NCI-H1092 treated with DMSO at 0.1 percent for 48 hours (cell line): ENCODE data around the gene RND1.

ENCODE experiments used
- DNase-seq: peaks from one replicate; lab custom pipeline; 2025; lab: John Stamatoyannopoulos, UW

The RND1 gene

DNA sequence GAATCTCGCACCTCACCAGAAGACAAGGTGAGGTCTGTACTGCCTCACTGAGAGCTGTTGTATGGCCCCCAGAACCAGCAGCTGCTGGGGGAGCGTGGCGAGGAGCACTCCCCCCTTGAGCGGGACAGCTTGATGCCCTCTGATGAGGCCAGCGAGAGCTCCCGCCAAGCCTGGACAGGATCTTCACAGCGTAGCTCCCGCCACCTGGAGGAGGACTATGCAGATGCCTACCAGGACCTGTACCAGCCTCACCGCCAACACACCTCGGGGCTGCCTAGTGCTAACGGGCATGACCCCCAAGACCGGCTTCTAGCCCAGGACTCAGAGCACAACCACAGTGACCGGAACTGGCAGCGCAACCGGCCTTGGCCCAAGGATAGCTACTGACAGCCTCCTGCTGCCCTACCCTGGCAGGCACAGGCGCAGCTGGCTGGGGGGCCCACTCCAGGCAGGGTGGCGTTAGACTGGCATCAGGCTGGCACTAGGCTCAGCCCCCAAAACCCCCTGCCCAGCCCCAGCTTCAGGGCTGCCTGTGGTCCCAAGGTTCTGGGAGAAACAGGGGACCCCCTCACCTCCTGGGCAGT, 38.1 kb downstream of the RND1 start:
- DNase-seq, result no peak

DNA sequence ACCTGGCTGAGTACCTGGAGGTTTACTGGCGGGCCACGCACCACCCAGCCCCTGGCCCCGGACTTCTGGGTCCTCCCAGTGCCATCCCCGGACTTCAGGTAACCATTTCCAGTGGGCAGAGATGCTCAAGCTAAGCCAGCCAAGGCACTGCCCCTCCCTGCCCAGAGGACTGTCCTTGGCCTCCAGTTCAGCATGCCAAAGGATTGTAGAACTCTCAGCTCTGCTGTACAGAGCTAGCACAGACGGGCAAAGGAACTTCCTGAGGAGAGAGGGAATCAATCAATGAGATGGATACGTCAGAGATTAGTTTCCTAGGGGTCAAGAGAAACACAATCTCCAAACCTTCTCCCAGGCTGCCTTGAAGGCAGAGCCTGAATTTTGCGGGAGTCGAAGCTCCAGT, 38.6 kb downstream of the RND1 start:
- DNase-seq, result no peak

DNA sequence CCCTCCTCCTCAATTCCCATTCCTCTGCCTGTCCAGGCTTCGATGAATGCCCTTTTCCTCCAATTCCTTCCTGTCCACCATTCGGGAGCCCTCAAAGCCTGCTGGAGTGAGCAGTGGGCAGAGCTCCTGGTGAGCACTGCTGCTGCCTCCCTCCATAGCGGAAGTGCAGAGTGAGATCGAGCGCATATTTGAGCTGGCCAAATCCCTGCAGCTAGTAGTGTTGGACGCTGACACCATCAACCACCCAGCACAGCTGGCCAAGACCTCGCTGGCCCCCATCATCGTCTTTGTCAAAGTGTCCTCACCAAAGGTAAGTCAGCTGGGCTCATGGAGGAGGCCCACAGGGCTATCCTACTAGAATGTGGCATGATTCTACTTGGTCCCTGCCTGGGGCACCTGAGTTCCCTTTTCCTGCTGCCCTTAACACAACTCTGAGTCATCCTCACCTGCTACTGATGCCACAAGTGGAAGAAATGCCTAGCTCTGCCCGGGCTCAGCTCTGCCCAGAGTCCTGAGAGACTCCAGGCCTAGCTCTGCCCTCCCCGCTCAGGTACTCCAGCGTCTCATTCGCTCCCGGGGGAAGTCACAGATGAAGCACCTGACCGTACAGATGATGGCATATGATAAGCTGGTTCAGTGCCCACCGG, 39.3 kb downstream of the RND1 start:
- no peak for DNase-seq

DNA sequence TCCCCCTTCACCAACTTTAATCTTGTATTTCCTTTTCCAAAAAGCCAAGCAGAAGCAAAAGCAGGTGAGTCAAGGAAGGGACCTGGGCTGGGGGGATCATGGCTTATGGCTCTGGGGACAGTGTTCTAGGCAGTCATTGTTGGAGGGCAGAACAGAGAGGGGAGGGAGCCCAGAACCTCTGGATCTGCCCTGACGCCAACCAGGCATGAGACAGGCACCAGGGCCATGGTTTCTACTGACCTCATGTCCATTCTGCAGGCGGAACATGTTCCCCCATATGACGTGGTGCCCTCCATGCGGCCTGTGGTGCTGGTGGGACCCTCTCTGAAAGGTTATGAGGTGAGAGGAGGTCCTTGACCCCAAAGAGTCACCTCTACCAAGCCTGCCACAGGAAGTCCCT, 40.8 kb downstream of the RND1 start:
- no peak for DNase-seq

DNA sequence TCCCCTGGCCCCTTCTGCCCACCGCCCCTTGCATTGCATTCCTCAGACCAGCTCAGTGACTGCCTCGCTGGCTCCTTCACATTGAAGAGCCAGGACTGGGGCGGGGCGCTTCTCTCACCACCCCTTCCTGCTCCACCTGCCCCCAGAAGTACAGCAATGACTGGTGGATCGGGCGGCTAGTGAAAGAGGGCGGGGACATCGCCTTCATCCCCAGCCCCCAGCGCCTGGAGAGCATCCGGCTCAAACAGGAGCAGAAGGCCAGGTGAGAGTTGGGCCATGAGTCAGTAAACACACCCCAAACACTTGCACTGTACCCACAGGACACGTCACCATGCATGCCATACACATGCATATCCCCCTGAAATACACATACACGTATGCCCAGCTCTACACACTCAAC, 41.6 kb downstream of the RND1 start:
- no peak for DNase-seq

GRCh38 chr12:48823281-48823680, 42.4 kb downstream of the RND1 start:
- DNase-seq, result no peak

DNA sequence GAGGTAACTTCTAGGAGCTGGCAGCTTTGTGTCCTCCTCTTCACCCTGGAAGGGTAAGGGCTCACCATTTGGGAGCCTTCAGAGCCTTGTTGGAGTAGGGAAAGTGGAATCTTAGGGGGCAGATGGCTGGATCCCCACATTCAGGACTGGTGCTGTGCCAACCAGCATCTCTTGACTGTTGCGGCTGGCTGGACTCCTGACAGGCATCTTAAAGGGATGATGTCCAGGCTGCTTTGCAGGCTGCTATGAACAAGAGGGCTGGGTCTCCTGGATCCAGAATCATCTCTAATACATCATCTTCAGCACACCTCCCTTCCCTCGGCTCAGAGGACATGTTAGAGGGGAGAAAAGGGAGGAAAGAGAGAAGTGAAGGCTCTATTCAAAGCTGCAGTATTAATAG, 43.0 kb downstream of the RND1 start:
- DNase-seq, result no peak

- no peak for DNase-seq
These were observed 43.5 kb downstream of the RND1 start for GRCh38 chr12:48822139-48822538.

- DNase-seq, result no peak
These were observed 45.5 kb downstream of the RND1 start for GRCh38 chr12:48819986-48820725.

DNA sequence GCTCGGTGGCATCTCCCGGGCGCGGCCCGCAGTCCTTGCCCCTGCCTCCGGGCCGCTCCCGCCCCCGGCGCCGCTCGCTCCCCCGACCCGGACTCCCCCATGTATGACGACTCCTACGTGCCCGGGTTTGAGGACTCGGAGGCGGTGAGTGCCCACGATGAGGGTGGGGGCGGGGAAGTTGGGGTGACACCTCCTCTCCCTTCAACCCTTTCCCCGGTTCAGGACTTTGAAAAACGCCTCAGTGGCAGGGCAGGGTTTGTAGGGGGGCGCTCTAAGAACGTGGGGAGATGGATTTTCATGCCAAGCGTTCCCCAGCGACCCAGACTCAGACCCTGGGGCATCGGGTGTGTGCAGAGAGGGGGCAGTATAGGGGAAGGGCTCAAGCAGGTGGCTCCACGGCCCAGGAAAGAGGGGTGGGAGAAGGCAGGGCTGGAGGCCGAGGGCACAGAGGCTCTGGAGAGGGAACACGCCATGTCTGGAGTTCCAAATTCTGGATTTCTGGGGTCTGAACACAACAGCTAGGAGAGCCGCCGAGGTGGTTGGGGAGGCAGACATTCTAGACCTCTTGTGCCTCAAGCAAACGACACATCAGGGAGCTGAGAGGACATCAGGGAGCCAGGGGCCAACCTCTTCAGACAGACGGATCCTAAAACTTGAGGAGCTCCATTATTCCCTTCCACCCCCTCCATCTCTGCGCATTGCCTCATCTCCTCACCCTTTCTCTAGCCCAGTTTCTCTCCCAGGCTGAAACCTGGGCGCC, 46.7 kb downstream of the RND1 start:
- no peak for DNase-seq

DNA sequence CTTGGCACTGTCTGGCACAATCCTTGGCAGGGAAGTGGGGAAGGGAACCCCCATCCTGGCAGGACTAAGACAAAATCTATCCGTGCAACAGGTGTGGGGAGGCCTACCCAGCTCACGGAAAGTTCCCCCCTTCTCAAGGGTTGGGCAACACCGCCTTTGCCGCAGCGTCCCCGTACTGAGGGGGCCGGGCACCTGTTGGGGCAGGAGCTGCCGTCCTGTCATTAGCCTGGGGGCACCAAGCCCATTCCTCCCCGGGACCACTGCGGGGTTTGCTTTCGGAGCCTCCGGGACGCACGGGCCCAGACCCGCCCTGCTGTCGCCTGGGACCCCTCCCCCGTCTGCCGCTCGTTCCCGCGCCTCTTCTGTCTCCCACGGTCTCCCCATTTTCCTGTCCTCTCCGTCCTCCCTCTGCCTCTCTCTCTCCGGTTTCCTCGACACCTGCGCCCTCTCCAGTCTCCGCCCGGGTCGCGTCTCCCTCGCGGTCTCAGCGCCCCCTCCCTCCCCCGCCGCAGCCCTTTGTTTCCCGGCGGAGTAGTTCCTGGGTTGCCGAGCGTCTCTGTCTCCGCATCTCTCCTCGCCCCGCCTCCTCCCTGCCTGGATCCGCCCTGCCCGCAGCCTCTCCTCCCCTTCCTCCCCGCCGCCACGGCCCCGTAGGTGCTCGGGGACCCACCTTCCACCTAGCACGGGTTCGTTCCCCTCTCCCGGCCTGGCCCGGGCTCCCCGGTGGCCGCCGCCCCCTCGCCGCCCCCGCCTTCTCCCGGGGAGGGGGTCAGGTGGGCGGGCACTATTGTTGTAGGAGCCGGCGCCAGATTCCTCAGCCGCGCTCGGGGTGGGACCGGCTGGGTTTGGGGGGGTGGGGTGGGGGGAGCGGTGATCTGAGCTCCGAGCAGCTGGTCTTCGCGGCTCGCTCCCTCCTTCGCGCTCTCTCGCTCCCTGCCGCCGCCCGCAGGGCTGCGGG, 47.5 kb downstream of the RND1 start, which contains the start of gene CACNB3:
Gene CACNB3, plus strand, starts transcription at position 624 of the 958 bp plus-strand sequence. CDS start 434 bp downstream, outside the sequence.
- DNase-seq, result peak; percentile 53

DNA sequence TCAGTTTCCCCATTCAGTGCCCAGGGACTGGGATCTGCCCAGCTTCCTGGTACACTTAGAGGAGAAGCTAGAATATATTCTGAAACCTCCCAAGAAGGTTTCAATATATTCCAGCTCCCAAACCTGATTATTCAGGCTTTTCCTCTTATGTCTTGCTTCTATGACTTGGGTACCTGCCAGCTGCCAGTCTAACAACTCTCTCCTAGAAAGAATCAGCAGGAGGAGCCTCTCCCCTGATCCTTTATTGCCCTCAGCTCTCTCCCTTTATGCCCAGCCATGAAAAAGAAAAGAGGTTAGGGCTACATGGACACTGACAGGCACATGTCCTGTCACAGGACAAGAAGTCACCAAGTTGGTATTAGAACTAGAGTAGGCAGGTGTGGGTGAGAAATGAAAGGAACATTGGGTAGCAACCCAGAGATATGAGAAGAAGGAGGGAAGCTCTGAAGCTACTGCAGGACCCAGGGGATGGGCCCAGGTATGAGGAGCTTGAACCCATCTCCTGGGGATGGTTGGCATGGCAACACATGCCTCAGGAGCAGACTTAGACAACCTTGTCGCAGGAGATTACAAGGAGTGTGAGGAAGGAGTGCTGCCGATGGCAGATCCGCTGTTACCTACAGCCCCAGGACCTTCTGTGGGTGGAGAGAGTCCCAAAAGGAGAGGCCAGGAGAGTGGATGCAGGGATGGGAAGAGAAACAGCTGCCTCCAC, 49.4 kb downstream of the RND1 start:
- DNase-seq, result no peak

- DNase-seq, result peak; percentile 70
These were observed 50.3 kb downstream of the RND1 start for GRCh38 chr12:48815126-48816110.

DNA sequence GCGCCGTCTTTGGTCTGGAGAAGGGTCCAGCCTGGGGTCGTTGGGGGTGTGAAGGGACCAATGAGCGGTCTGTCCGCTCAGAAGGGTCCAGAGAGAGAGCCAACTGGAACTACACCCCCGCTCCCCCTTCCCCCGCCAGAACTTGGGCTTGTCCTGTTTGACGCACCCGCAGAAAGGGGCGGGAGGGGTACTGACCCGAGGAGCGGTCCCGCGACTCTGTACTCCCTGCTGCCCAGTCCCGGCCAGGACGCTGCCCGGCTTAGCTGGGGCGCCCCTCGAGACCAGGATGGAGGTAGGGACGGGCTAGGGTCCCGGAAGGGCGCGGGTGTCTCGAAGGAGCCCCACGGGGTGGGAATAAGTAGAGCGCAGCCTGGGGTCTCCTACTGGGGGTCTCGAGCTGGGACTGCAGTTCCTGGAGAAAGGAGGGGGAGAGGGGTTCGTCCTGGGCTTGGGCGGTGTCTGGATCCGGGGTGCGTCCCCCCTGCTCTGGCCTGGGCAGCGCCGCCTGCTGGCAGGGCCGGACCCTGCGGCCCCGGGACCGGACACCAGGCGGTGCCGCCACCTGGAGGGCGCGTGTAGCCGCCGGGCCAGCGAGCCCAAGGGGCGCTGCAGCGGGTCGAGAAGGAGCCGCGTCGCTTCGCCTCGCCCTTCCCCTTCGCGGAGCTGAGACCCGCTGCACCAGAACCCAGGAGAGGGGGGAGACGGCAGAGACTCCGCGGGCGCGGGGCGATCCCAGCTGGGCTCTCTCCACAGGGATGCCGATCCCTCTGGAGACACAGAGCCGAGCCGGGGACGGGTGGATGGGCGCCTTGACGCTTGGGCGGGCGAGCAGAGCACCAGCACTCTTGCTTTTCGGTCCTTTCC, 51.2 kb downstream of the RND1 start:
- peak; percentile 54 for DNase-seq

- no peak for DNase-seq
These were observed 52.0 kb downstream of the RND1 start for GRCh38 chr12:48813465-48814261.

- DNase-seq, result no peak
These were observed 53.3 kb downstream of the RND1 start for GRCh38 chr12:48812389-48812788.

- DNase-seq, result no peak
These were observed 54.1 kb downstream of the RND1 start for GRCh38 chr12:48811437-48812090.
